ENCODE data around the gene SPATA3.

The SPATA3 gene

GRCh38 chr2:231057590-231057989 lies 61.7 kb downstream of the SPATA3 start:
- Histone ChIP-seq H3K9ac (ENCODE audit: low read depth in 1 of 2, low read length in 2 of 2) (peak overlapping the region; percentile 84 to 90), H3K36me3 (ENCODE audit: control insufficient read depth in 2 of 2, insufficient read depth in 2 of 2, low read length in 2 of 2) (peaks cover 7 to 8% of the 10 kb centered on the region in 2 donors), H3K27me3 (ENCODE audit: control insufficient read depth in 2 of 2, insufficient read depth in 2 of 2, low read length in 2 of 2) (no peaks in the 10 kb centered on the region), H3K9me3 (ENCODE audit: control insufficient read depth in 2 of 2, low read length in 2 of 2) (no peaks in the 10 kb centered on the region), H3K27ac (ENCODE audit: low read depth in 2 of 2, low read length in 2 of 2) (no peak overlapping the region), H3K4me3 (ENCODE audit: low read length in 2 of 2) (peak overlapping the region; percentile 87 to 88), H3K4me1 (ENCODE audit: control insufficient read depth in 2 of 2, insufficient read depth in 2 of 2, low read length in 2 of 2) (peaks cover 17 to 18% of the 10 kb centered on the region in 2 donors)
